CD4-positive, CD25-positive, alpha-beta regulatory T cell (primary cell): Measurements from ENCODE around the gene TTC28. TPM values are rescaled to one million over a fixed set of nuclear protein-coding genes. Genes with fewer than 3 reads are reported as not detected.
"Not testable (repeated sequence)": the region's sequence is repeated elsewhere in the genome, so short reads cannot be mapped to it uniquely, and the experiment has no call there.

Experiments
- ATAC-seq, 2 donors: fragments of 150-1000 bp; cut with Tn5 transposase; one replicate each; pipeline ENCODE4 v1.10.0; 2021; ENCODE audit warnings: low read depth in 2 of 2, moderate number of reproducible peaks in 2 of 2, moderate library complexity in 1 of 2
- DNase-seq, 3 donors: peaks; one replicate each; pipeline versions ENCODE4 v3.0.0 to v3.0.0-alpha.2; 2012 to 2022; ENCODE audit warnings: mixed read lengths in 1 of 3
- H3K27ac ChIP-seq: one replicate; pipeline ENCODE4 v1.7.0; 2013; ENCODE audit warnings: mild to moderate bottlenecking, low read length; ENCODE audit not compliant: insufficient read depth, poor library complexity, severe bottlenecking
- H3K27me3 ChIP-seq: one replicate; pipeline ENCODE4 v1.7.0; 2013; ENCODE audit warnings: low read length; ENCODE audit not compliant: control insufficient read depth, insufficient read depth
- H3K36me3 ChIP-seq: one replicate; pipeline ENCODE4 v1.7.0; 2013; ENCODE audit warnings: mild to moderate bottlenecking, low read length, moderate library complexity; ENCODE audit not compliant: control insufficient read depth, insufficient read depth
- H3K4me1 ChIP-seq: 2 replicates; pipeline ENCODE4 v1.7.0; 2013; ENCODE audit warnings: mild to moderate bottlenecking, low read length; ENCODE audit not compliant: insufficient read depth, control insufficient read depth, poor library complexity, severe bottlenecking
- H3K4me3 ChIP-seq: one replicate; pipeline ENCODE4 v1.7.0; 2013; ENCODE audit warnings: low read depth, mild to moderate bottlenecking, low read length, moderate library complexity
- H3K9me3 ChIP-seq, 2 experiments: 1 replicate in 1 of 2; 2 replicates in 1 of 2; pipeline ENCODE4 v1.7.0; 2013; ENCODE audit warnings: low read length in 2 of 2, mild to moderate bottlenecking in 1 of 2, moderate library complexity in 1 of 2; ENCODE audit not compliant: control insufficient read depth in 2 of 2
- H3K27ac Mint-ChIP-seq, 3 donors: one replicate each; pipeline ENCODE4 v1.8.0; 2020 to 2022; ENCODE audit warnings: mild to moderate bottlenecking in 3 of 3, mixed read lengths in 3 of 3, moderate library complexity in 2 of 3
- H3K27me3 Mint-ChIP-seq: one replicate; pipeline ENCODE4 v1.8.0; 2022; ENCODE audit warnings: mild to moderate bottlenecking, mixed read lengths
- H3K36me3 Mint-ChIP-seq: one replicate; pipeline ENCODE4 v1.8.0; 2020; ENCODE audit warnings: mixed read lengths
- H3K4me1 Mint-ChIP-seq, 4 donors: one replicate each; pipeline ENCODE4 v1.8.0; 2020 to 2022; ENCODE audit warnings: mixed read lengths in 4 of 4, mild to moderate bottlenecking in 1 of 4
- H3K4me3 Mint-ChIP-seq, 4 donors: one replicate each; pipeline ENCODE4 v1.8.0; 2020 to 2022; ENCODE audit warnings: mild to moderate bottlenecking in 4 of 4, mixed read lengths in 4 of 4, moderate library complexity in 3 of 4
- H3K9me3 Mint-ChIP-seq, 7 donors: one replicate each; pipeline ENCODE4 v1.8.0; 2020 to 2022; ENCODE audit warnings: mixed read lengths in 7 of 7, mild to moderate bottlenecking in 3 of 7, moderate library complexity in 2 of 7
- polyA plus RNA-seq, 4 donors: library from polyadenylated mRNA; unstranded; fragments of 300-500 nt; fragmentation: Illumina TruSeq; gene quantifications; one replicate each; pipeline ENCODE4 v1.2.3, GENCODE V29; 2021
- total RNA-seq: library from RNA; stranded (reverse); gene quantifications from one replicate; pipeline ENCODE4 v1.2.3, GENCODE V29; 2022

Gene TTC28
- total and polyA plus RNA-seq, 5 donors from 2014 or later, result 0.02 to 2.7 (median 0.28) TPM; not detected in 1

- Histone ChIP-seq H3K27ac (no peak overlapping the region), H3K4me1 (no peaks in the 10 kb centered on the region), H3K27me3 (peaks cover 7% of the 10 kb centered on the region), H3K9me3 (no peaks in the 10 kb centered on the region), H3K4me3 (no peak overlapping the region), H3K36me3 (no peaks in the 10 kb centered on the region)
- no peaks in the 10 kb centered on the region for H3K4me1 Mint-ChIP-seq
- no peaks in the 10 kb centered on the region for H3K36me3 Mint-ChIP-seq
- H3K27ac Mint-ChIP-seq, result no peak overlapping the region
- ATAC-seq (no peak), DNase-seq (no peak)
- H3K9me3 Mint-ChIP-seq, result peaks cover 0 to 13% (median 4%) of the 10 kb centered on the region in 7 donors
- no peak overlapping the region for H3K4me3 Mint-ChIP-seq
- peaks cover 6% of the 10 kb centered on the region for H3K27me3 Mint-ChIP-seq
These were observed 471.6 kb downstream of the TTC28 start for GRCh38 chr22:28208036-28208435.

- no peak overlapping the region for H3K27ac Mint-ChIP-seq
- H3K27ac ChIP-seq, result no peak overlapping the region
- peaks cover 0 to 13% (median 4%) of the 10 kb centered on the region in 7 donors for H3K9me3 Mint-ChIP-seq
- H3K4me3 ChIP-seq, result no peak overlapping the region
- H3K4me1 Mint-ChIP-seq, result no peaks in the 10 kb centered on the region
- no peak overlapping the region for H3K4me3 Mint-ChIP-seq
- DNase-seq (no peak), ATAC-seq (no peak)
- H3K27me3 Mint-ChIP-seq, result peaks cover 6% of the 10 kb centered on the region
- no peaks in the 10 kb centered on the region for H3K36me3 ChIP-seq
- peaks cover 7% of the 10 kb centered on the region for H3K27me3 ChIP-seq
- H3K4me1 ChIP-seq, result no peaks in the 10 kb centered on the region
- H3K36me3 Mint-ChIP-seq, result no peaks in the 10 kb centered on the region
- no peaks in the 10 kb centered on the region for H3K9me3 ChIP-seq
These were observed 472.2 kb downstream of the TTC28 start for GRCh38 chr22:28207281-28208030.

- Mint-ChIP-seq H3K27me3 (peaks cover 6% of the 10 kb centered on the region), H3K4me1 (no peaks in the 10 kb centered on the region), H3K27ac (no peak overlapping the region), H3K4me3 (no peak overlapping the region), H3K36me3 (no peaks in the 10 kb centered on the region), H3K9me3 (peaks cover 0 to 7% (median 4%) of the 10 kb centered on the region in 7 donors)
- H3K4me3 ChIP-seq, result no peak overlapping the region
- H3K4me1 ChIP-seq, result no peaks in the 10 kb centered on the region
- peaks cover 7% of the 10 kb centered on the region for H3K27me3 ChIP-seq
- H3K9me3 ChIP-seq, result no peaks in the 10 kb centered on the region
- H3K27ac ChIP-seq, result no peak overlapping the region
- ATAC-seq, result no peak
- no peaks in the 10 kb centered on the region for H3K36me3 ChIP-seq
- DNase-seq, result no peak
These were observed 473.7 kb downstream of the TTC28 start for GRCh38 chr22:28205926-28206325.

GRCh38 chr22:28204382-28204781 lies 475.3 kb downstream of the TTC28 start:
- H3K4me3 Mint-ChIP-seq, result no peak overlapping the region
- Histone ChIP-seq H3K9me3 (no peaks in the 10 kb centered on the region), H3K36me3 (no peaks in the 10 kb centered on the region), H3K27ac (no peak overlapping the region), H3K4me1 (no peaks in the 10 kb centered on the region), H3K27me3 (peaks cover 7% of the 10 kb centered on the region), H3K4me3 (no peak overlapping the region)
- peaks cover 0 to 2% (median 0%) of the 10 kb centered on the region in 7 donors for H3K9me3 Mint-ChIP-seq
- ATAC-seq, result no peak
- no peak for DNase-seq
- H3K4me1 Mint-ChIP-seq, result no peaks in the 10 kb centered on the region
- peaks cover 6% of the 10 kb centered on the region for H3K27me3 Mint-ChIP-seq
- no peak overlapping the region for H3K27ac Mint-ChIP-seq
- no peaks in the 10 kb centered on the region for H3K36me3 Mint-ChIP-seq

- Mint-ChIP-seq H3K27me3 (peaks cover 6% of the 10 kb centered on the region), H3K4me3 (no peak overlapping the region), H3K9me3 (peaks cover 0 to 2% (median 0%) of the 10 kb centered on the region in 7 donors), H3K4me1 (no peaks in the 10 kb centered on the region), H3K27ac (no peak overlapping the region), H3K36me3 (no peaks in the 10 kb centered on the region)
- no peak overlapping the region for H3K27ac ChIP-seq
- H3K36me3 ChIP-seq, result no peaks in the 10 kb centered on the region
- DNase-seq (no peak), ATAC-seq (no peak)
- no peaks in the 10 kb centered on the region for H3K9me3 ChIP-seq
- no peaks in the 10 kb centered on the region for H3K4me1 ChIP-seq
- no peak overlapping the region for H3K4me3 ChIP-seq
- peaks cover 4% of the 10 kb centered on the region for H3K27me3 ChIP-seq
These were observed 476.4 kb downstream of the TTC28 start for GRCh38 chr22:28203286-28203685.

GRCh38 chr22:28198692-28199091 lies 480.9 kb downstream of the TTC28 start:
- no peak overlapping the region for H3K4me3 ChIP-seq
- H3K27me3 ChIP-seq, result no peaks in the 10 kb centered on the region
- DNase-seq (no peak), ATAC-seq (no peak)
- Mint-ChIP-seq H3K36me3 (no peaks in the 10 kb centered on the region), H3K27ac (peak overlapping the region in 1 of 3 donors; percentile 20), H3K4me1 (no peaks in the 10 kb centered on the region), H3K4me3 (no peak overlapping the region), H3K27me3 (no peaks in the 10 kb centered on the region), H3K9me3 (no peaks in the 10 kb centered on the region)
- H3K36me3 ChIP-seq, result no peaks in the 10 kb centered on the region
- no peaks in the 10 kb centered on the region for H3K9me3 ChIP-seq
- no peak overlapping the region for H3K27ac ChIP-seq
- H3K4me1 ChIP-seq, result no peaks in the 10 kb centered on the region

GRCh38 chr22:28191571-28191970 lies 488.1 kb downstream of the TTC28 start:
- not testable (repeated sequence) for DNase-seq, H3K4me1 ChIP-seq, H3K4me3 Mint-ChIP-seq, H3K27me3 ChIP-seq, H3K4me1 Mint-ChIP-seq, ATAC-seq, H3K9me3 ChIP-seq, H3K27ac Mint-ChIP-seq, H3K4me3 ChIP-seq, H3K36me3 ChIP-seq, H3K27ac ChIP-seq, H3K9me3 Mint-ChIP-seq, H3K36me3 Mint-ChIP-seq
- peaks cover 15% of the 10 kb centered on the region for H3K27me3 Mint-ChIP-seq
